GM19193 (cell line): ENCODE measurements around the gene TTLL5.

Experiments used
- POLR2A ChIP-seq: IDR thresholded peaks from 4 replicates; pipeline ENCODE4 v1.6.1; 2011; ENCODE audit not compliant: insufficient read depth, insufficient read length; ENCODE audit errors: extremely low read depth

The TTLL5 gene

GRCh38 chr14:75807667-75808360 is 146.8 kb downstream of the TTLL5 start:
- no peak for TF ChIP-seq POLR2A

DNA sequence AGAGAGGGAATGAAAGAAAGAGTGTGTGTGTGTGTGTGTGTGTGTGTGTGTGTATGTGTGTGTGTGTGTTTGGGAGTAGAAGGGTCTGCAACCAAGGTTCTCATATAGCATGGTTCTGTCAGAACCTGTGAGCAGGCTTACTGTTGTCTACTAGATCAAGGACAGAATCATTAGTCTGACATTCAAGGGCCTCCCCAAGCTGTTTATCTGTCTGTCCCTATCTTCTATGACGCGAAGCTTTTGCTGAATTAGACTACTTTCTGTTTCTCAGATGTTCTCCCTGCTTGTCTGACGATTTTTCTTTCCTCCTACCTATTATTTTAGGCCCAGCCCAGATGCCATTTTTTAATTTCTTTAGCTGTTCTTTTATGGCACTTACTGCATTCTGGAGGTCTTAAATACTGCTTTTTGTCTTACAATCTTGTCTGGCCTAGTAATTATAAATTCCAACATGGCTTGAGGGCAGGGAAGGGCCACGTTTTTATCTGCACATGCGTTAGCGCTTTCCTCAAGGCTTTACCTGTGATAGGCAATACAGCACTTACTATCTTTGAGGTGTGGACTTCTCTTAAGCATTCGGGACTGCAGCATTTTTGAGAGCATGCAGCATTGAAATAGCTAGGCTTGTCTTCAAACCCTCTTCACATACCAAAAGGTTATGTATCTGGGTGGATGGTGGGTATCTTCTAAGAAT is 150.2 kb downstream of the TTLL5 start:
- TF ChIP-seq POLR2A = no peak

DNA sequence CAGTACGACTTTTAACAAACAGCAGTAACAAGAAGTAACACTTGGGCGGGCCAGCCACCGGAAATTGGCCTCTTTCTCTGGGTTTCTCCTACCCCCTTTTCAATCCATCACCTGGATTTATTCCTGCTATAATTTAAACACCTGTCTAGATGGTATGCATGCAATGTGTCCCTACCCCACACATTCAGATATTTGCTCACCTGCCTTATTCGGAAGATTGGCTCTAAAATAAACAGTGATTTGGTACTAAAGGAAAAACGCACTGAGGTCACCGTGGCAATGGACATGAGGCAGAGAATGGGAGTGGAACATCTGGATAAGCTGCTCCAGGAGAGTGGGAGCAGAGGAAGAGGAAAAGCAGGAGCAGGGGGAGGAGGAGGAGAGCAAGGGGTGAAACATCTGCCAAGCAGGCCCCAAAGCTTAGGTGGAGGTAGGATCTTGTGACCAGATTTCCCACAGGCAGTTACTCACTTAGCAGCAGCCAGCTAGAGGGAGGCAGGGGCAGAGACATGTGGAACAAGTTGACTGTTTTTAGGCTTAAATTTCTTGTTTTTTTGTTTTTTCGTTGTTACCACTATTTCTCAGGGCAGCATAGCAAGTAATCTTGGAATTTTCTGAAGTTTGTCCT is 150.9 kb downstream of the TTLL5 start:
- no peak for TF ChIP-seq POLR2A

DNA sequence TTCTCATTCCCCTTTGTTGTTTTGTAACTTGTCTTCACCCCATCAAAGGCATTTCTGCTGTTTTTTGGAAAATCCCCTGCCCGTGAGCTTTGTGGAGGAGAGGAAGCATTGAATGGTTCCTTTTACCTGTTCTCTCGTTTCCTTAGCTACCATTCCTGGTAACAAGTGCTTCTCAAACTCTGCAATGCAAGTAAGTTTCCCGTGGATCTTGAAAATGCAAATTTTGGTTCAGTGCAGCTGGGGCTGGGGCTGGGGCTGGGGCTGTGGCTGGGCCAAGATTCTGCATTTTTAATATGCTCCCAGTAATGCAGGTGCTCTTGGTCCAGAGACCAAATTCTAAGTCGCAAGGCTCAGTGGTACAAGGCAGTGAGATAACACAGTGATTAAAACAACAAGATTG is 151.6 kb downstream of the TTLL5 start:
- no peak for TF ChIP-seq POLR2A

GRCh38 chr14:75820761-75821160 is 159.7 kb downstream of the TTLL5 start:
- TF ChIP-seq POLR2A = no peak

- no peak for TF ChIP-seq POLR2A
These were observed 160.9 kb downstream of the TTLL5 start for GRCh38 chr14:75821831-75822521.

GRCh38 chr14:75822522-75823141 is 161.6 kb downstream of the TTLL5 start:
- no peak for TF ChIP-seq POLR2A

GRCh38 chr14:75823334-75823733 is 162.3 kb downstream of the TTLL5 start:
- no peak for TF ChIP-seq POLR2A

DNA sequence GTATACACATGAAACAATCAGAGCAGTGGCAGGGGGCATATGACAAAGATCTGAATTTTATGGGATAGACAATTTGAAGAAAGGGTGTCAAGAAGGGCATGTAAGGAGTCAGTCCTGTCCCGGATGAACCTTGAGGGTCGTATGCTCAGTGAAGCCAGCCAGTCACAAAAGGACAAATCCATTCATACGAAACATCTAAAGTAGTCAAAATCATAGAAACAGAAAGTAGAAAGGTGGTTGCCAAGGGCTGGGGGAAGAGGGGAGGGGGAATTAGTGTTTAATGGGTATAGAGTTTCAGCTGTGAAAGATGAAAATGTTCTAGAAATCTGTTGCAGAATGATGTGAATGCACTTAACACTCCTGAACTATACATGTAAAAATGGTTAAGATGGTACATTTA is 163.3 kb downstream of the TTLL5 start:
- TF ChIP-seq POLR2A = no peak

DNA sequence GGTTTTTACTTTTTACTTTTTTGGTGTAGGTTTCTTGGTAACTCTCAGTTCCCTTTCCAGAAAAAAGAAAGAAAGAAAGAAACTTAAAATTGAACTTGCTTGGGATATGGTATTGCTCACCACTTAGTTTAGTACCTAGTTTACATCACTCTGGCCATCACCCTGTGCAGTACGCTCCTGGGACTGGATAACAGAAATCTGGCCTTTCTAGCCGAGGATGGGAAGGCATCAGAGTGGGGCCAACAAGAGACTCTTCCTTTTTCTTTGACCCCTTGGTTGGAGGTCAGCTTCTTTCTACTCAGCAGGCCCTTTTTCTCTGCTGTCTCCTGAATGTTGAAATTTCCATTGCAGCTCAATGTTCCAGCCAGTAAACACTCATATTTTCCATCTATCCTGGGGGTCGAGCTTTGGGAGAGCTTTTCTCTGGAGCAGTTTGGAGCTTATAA is 164.1 kb downstream of the TTLL5 start:
- no peak for TF ChIP-seq POLR2A

- no peak for TF ChIP-seq POLR2A
These were observed 165.6 kb downstream of the TTLL5 start for GRCh38 chr14:75826599-75826998.

GRCh38 chr14:75827331-75827730 is 166.3 kb downstream of the TTLL5 start:
- TF ChIP-seq POLR2A = no peak

DNA sequence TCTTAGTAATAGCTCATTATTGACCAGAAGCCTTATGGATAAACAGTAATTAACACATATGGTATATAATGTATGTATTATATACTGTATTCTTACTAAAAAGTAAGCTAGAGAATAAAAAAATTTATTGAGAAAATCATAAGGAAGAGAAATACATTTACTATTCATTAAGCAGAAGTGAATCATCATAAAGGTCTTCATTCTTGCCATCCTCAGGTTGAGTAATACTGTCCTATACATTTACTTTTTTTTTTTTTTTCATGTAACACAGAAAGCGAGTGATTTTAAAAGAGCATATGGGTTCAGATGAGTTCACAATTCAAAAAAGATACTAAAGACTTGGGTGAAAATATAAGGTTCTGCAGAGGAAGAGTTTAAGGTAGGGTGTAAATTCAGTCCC is 168.3 kb downstream of the TTLL5 start:
- TF ChIP-seq POLR2A = no peak

GRCh38 chr14:75831455-75831854 is 170.4 kb downstream of the TTLL5 start:
- no peak for TF ChIP-seq POLR2A

- no peak for TF ChIP-seq POLR2A
These were observed 170.9 kb downstream of the TTLL5 start for GRCh38 chr14:75831952-75832351.
